BJ (cell line): ENCODE data around the gene NAA16. TPM values are rescaled to one million over a fixed set of nuclear protein-coding genes. Genes with fewer than 3 reads are reported as not detected.

Source experiments
- CTCF ChIA-PET: fragments of 350-600 bp; formaldehyde crosslinking; extraction: SDS; loops from one replicate; lab custom pipeline; 2021; ENCODE audit warnings: antibody characterized with exemption, inconsistent platforms; lab: Yijun Ruan, JAX
- POLR2A ChIA-PET: fragments of 300-600 bp; sonication (Branson Sonifier 250); formaldehyde crosslinking; extraction: SDS; loops from one replicate; lab custom pipeline; 2021; ENCODE audit warnings: antibody characterized with exemption; lab: Charles Lee
- DNase-seq: peaks from one replicate; pipeline ENCODE4 v3.0.0-alpha.2; 2011; ENCODE audit warnings: low read depth
- H3K27me3 ChIP-seq: 2 replicates; pipeline ENCODE4 v1.6.0; 2011; ENCODE audit warnings: low read length; ENCODE audit not compliant: control insufficient read depth, insufficient read depth
- H3K36me3 ChIP-seq: 2 replicates; pipeline ENCODE4 v1.5.1; 2011; ENCODE audit warnings: low read length; ENCODE audit not compliant: control insufficient read depth, insufficient read depth
- H3K4me3 ChIP-seq: 2 replicates; pipeline ENCODE4 v1.5.1; 2011; ENCODE audit warnings: low read depth, mild to moderate bottlenecking, control low read depth, low read length
- polyA plus RNA-seq: library from polyadenylated mRNA; depleted of rRNA; stranded (reverse); fragments of >200 nt; gene quantifications from 2 replicates; pipeline ENCODE4 v1.2.3, GENCODE V29; 2011
- TF ChIP-seq, protein P1 (sequence below): IDR thresholded peaks from 2 replicates; pipeline ENCODE4 v1.5.1; 2011; ENCODE audit warnings: low read depth, mild to moderate bottlenecking, control low read depth, inconsistent platforms, low read length, moderate library complexity; ENCODE audit not compliant: insufficient read depth

NAA16 gene
- polyA plus RNA-seq, 1 experiment, result 4.8 TPM

DNA sequence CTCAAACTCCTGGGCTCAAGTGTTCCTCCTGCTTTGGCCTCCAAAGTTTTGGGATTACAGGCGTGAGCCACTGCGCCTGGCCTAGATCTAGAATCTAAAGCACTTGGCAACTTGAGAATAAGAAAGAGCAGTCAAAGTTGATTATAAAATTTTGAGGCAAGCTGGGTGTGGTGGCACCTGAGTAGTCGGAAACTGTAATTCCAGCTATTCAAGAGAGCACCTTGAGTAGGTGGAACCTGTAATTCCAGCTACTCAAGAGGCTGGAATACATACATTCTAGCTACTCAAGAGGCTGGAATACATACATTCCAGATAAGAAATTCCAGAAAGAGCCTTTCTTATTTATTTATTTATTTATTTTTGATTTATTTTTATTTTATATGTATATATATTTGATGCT is 8.3 kb upstream of the NAA16 start:
- H3K4me3 ChIP-seq, result no peak overlapping the region
- TF ChIP-seq, protein P1, sequence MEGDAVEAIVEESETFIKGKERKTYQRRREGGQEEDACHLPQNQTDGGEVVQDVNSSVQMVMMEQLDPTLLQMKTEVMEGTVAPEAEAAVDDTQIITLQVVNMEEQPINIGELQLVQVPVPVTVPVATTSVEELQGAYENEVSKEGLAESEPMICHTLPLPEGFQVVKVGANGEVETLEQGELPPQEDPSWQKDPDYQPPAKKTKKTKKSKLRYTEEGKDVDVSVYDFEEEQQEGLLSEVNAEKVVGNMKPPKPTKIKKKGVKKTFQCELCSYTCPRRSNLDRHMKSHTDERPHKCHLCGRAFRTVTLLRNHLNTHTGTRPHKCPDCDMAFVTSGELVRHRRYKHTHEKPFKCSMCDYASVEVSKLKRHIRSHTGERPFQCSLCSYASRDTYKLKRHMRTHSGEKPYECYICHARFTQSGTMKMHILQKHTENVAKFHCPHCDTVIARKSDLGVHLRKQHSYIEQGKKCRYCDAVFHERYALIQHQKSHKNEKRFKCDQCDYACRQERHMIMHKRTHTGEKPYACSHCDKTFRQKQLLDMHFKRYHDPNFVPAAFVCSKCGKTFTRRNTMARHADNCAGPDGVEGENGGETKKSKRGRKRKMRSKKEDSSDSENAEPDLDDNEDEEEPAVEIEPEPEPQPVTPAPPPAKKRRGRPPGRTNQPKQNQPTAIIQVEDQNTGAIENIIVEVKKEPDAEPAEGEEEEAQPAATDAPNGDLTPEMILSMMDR, result no peak
- DNase-seq, result no peak
- H3K27me3 ChIP-seq, result no peaks in the 10 kb centered on the region
- CTCF ChIA-PET, result no interaction called here
- no peaks in the 10 kb centered on the region for H3K36me3 ChIP-seq
- POLR2A ChIA-PET, result no interaction called here

DNA sequence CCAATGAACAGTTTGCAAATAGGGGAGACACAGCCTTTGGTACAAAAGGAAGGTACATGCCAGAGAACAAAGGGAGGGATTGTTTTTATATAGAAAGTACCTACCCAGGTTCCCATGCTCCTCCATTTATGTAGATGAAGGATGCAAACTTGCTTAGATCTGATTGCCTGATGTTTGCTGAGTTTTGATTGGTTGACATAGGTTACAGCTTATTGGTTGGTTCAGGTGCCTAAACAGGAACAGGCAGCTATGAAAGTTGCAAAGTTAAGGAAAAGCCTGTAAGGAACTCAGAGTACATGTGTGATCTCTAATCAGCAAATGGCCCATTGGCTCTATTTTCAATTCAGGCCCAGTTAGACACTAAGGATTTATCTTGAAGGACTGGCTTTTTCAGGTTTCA is 6.5 kb upstream of the NAA16 start:
- no peak for DNase-seq
- ChIA-PET CTCF (no interaction called here), POLR2A (no interaction called here)
- Histone ChIP-seq H3K4me3 (no peak overlapping the region), H3K27me3 (no peaks in the 10 kb centered on the region), H3K36me3 (no peaks in the 10 kb centered on the region)
- TF ChIP-seq, protein P1, result no peak

DNA sequence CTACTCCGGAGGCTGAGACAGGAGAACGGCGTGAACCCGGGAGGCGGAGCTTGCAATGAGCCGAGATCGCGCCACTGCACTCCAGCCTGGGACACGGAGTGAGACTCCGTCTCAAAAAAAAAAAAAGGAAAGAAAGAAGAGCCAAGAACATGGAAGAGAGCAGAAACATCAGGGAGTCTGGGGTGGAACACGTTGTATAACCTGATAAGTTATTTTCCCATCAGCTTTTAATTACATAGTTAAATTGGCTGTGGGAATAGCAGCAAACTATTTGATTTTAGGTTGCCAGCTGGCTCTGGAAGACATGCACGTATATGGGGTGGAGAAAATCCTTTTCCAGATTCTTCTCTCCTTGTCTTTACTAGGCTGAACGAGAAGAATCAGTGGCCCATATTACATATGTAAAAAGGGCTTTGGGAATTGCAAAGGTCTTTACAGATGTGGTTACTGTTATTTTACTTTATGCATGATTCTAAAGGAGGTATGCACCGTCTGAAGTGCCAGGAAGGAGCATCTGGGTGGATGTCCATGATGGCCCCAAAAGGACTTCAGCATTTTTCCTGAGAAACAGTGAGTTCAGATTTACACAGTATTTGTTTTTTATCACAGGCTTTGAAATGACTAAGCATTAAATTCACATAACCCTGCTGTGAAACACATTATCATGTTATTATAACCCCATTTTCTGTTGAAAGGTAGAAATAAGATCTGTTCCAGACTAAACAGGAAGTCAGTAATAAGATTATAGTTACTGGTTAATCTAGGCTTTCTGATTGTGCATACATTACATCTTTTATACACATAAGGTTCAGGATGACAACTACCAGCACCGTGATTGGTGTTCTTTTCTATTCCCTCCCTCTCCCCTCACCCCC is 4.6 kb upstream of the NAA16 start:
- H3K4me3 ChIP-seq, result no peak overlapping the region
- no peak for DNase-seq
- TF ChIP-seq, protein P1, result no peak
- H3K27me3 ChIP-seq, result no peaks in the 10 kb centered on the region
- no peaks in the 10 kb centered on the region for H3K36me3 ChIP-seq
- CTCF ChIA-PET, result no interaction called here
- POLR2A ChIA-PET, result interaction anchor here (0.7 kb wide), 1 partner anchor 317 kb away, joined by 6 read pairs; no protein-coding TSS in a partner anchor

- Histone ChIP-seq H3K27me3 (no peaks in the 10 kb centered on the region), H3K4me3 (no peak overlapping the region), H3K36me3 (no peaks in the 10 kb centered on the region)
- TF ChIP-seq, protein P1, result no peak
- CTCF ChIA-PET, result interaction anchor here (0.9 kb wide), 1 partner anchor 1198 kb away, joined by 4 read pairs; no protein-coding TSS in a partner anchor
- DNase-seq, result no peak
- POLR2A ChIA-PET, result no interaction called here
Observed at GRCh38 chr13:41307884-41308640, 3.0 kb upstream of the NAA16 start.
